IMR-90 (cell line): ENCODE measurements around the gene DOCK10. TPM values are rescaled to one million over a fixed set of nuclear protein-coding genes. Genes with fewer than 3 reads are reported as not detected.
A peak's percentile ranks its signal among the peaks of the same experiment; 100 is the strongest.

Experiments used
- ATAC-seq: fragments of 200-7000 bp; cut with Tn5 transposase; 2 replicates; pipeline ENCODE4 v1.9.1; 2020; ENCODE audit warnings: low read depth, mild to moderate bottlenecking, moderate library complexity
- BruUV-seq: library from RNA; stranded (reverse); fragments of 400-500 nt; replicated peaks from 2 replicates; lab custom pipeline; 2021; lab: Mats Ljungman, UMichigan
- CTCF ChIA-PET: fragments of 300-600 bp; formaldehyde crosslinking; extraction: SDS; loops from one replicate; lab custom pipeline; 2021; ENCODE audit warnings: antibody characterized with exemption; lab: Yijun Ruan, JAX
- POLR2A ChIA-PET: fragments of 300-600 bp; sonication (Branson Sonifier 250); formaldehyde crosslinking; loops from one replicate; lab custom pipeline; 2022; ENCODE audit warnings: antibody characterized with exemption; ENCODE audit not compliant: unreplicated experiment; lab: Charles Lee
- DNase-seq: peaks from one replicate; pipeline ENCODE4 v3.0.0; 2013
- H2AFZ ChIP-seq: replicated peaks from 2 replicates; pipeline ENCODE3; 2013; ENCODE audit warnings: low read length, mild to moderate bottlenecking; ENCODE audit not compliant: poor library complexity
- H2AK5ac ChIP-seq: 2 replicates; pipeline ENCODE4 v1.6.1; 2013; ENCODE audit warnings: low read depth, low read length, inconsistent platforms
- H2AK9ac ChIP-seq: replicated peaks from 2 replicates; pipeline ENCODE3; 2013; ENCODE audit warnings: mild to moderate bottlenecking, low read depth, low read length, moderate library complexity; ENCODE audit not compliant: poor library complexity
- H2BK120ac ChIP-seq: 2 replicates; pipeline ENCODE4 v1.6.1; 2013; ENCODE audit warnings: low read depth, low read length, inconsistent platforms
- H2BK15ac ChIP-seq: 3 replicates; pipeline ENCODE4 v1.6.1; 2013; ENCODE audit warnings: low read depth, low read length, inconsistent platforms
- H2BK20ac ChIP-seq: 2 replicates; pipeline ENCODE4 v1.6.1; 2013; ENCODE audit warnings: low read depth, mild to moderate bottlenecking, inconsistent platforms, low read length, moderate library complexity
- H2BK5ac ChIP-seq: 2 replicates; pipeline ENCODE4 v1.6.1; 2013; ENCODE audit warnings: mild to moderate bottlenecking, low read depth, low read length, inconsistent platforms; ENCODE audit not compliant: poor library complexity, severe bottlenecking
- H3K14ac ChIP-seq: replicated peaks from 2 replicates; pipeline ENCODE4 v1.6.1; 2013; ENCODE audit warnings: low read depth, low read length, inconsistent platforms
- H3K18ac ChIP-seq: 2 replicates; pipeline ENCODE4 v1.6.1; 2013; ENCODE audit warnings: low read depth, low read length, control low read depth
- H3K23ac ChIP-seq: 2 replicates; pipeline ENCODE4 v1.6.1; 2013; ENCODE audit warnings: low read depth, low read length, inconsistent platforms
- H3K27ac ChIP-seq: 2 replicates; pipeline ENCODE4 v1.5.1; 2013; ENCODE audit warnings: mild to moderate bottlenecking, control low read depth, low read length; ENCODE audit not compliant: insufficient read depth
- H3K27me3 ChIP-seq: 2 replicates; pipeline ENCODE4 v1.6.1; 2013; ENCODE audit warnings: low read length; ENCODE audit not compliant: control insufficient read depth, insufficient read depth
- H3K36me3 ChIP-seq: 2 replicates; pipeline ENCODE4 v1.6.1; 2013; ENCODE audit warnings: low read length, mixed read lengths; ENCODE audit not compliant: control insufficient read depth, insufficient read depth
- H3K4ac ChIP-seq: 2 replicates; pipeline ENCODE4 v1.6.1; 2013; ENCODE audit warnings: low read depth, low read length, inconsistent platforms
- H3K4me1 ChIP-seq: 2 replicates; pipeline ENCODE4 v1.6.1; 2013; ENCODE audit warnings: low read length, mixed read lengths; ENCODE audit not compliant: control insufficient read depth, insufficient read depth
- H3K4me2 ChIP-seq: 2 replicates; pipeline ENCODE4 v1.6.1; 2013; ENCODE audit warnings: low read depth, mild to moderate bottlenecking, control low read depth, low read length, moderate library complexity
- H3K4me3 ChIP-seq: 2 replicates; pipeline ENCODE4 v1.5.1; 2013; ENCODE audit warnings: low read depth, mild to moderate bottlenecking, control low read depth, low read length, moderate library complexity; ENCODE audit not compliant: insufficient read depth
- H3K56ac ChIP-seq: 2 replicates; pipeline ENCODE4 v1.6.1; 2013; ENCODE audit warnings: low read length, inconsistent platforms; ENCODE audit not compliant: insufficient read depth; ENCODE audit errors: extremely low read depth
- H3K79me1 ChIP-seq, 2 experiments: 2 replicates each; pipeline ENCODE4 v1.6.1; 2013; ENCODE audit warnings: low read length in 2 of 2, inconsistent platforms in 1 of 2, low read depth in 1 of 2
- H3K9ac ChIP-seq: 2 replicates; pipeline ENCODE4 v1.6.1; 2013; ENCODE audit warnings: low read depth, low read length, control low read depth
- H3K9me1 ChIP-seq: 2 replicates; pipeline ENCODE4 v1.6.1; 2013; ENCODE audit warnings: low read length, inconsistent platforms; ENCODE audit not compliant: insufficient read depth
- H3K9me3 ChIP-seq: 2 replicates; pipeline ENCODE4 v1.6.1; 2013; ENCODE audit warnings: low read length; ENCODE audit not compliant: control insufficient read depth, insufficient read depth
- H4K20me1 ChIP-seq: 2 replicates; pipeline ENCODE4 v1.6.1; 2013; ENCODE audit warnings: low read length, inconsistent platforms; ENCODE audit not compliant: insufficient read depth
- H4K5ac ChIP-seq: 2 replicates; pipeline ENCODE4 v1.6.1; 2013; ENCODE audit warnings: mild to moderate bottlenecking, low read depth, low read length, control low read depth
- H4K8ac ChIP-seq, 2 experiments: 2 replicates each; pipeline ENCODE4 v1.6.1; 2013; ENCODE audit warnings: low read depth in 2 of 2, low read length in 2 of 2, control low read depth in 1 of 2, inconsistent platforms in 1 of 2
- H4K91ac ChIP-seq: 2 replicates; pipeline ENCODE4 v1.6.1; 2013; ENCODE audit warnings: low read depth, low read length, inconsistent platforms; ENCODE audit not compliant: insufficient read depth
- CEBPB ChIP-seq: IDR thresholded peaks from 2 replicates; pipeline ENCODE4 v1.6.1; 2012; ENCODE audit warnings: low read depth, low read length, improper control_type of control experiment
- CHD1 ChIP-seq: IDR thresholded peaks from 2 replicates; pipeline ENCODE4 v1.6.1; 2012; ENCODE audit warnings: low read depth, low read length, improper control_type of control experiment
- CTCF ChIP-seq: conservative IDR thresholded peaks from 2 replicates; pipeline ENCODE4 v1.5.1; 2012; ENCODE audit warnings: mild to moderate bottlenecking, low read depth, low read length, improper control_type of control experiment
- MAFK ChIP-seq: IDR thresholded peaks from 2 replicates; pipeline ENCODE4 v1.6.1; 2012; ENCODE audit warnings: low read depth, low read length, improper control_type of control experiment
- MXI1 ChIP-seq: IDR thresholded peaks from 2 replicates; pipeline ENCODE4 v1.6.1; 2012; ENCODE audit warnings: low read depth, mild to moderate bottlenecking, low read length, moderate library complexity, borderline replicate concordance
- RAD21 ChIP-seq: IDR thresholded peaks from 2 replicates; pipeline ENCODE4 v1.6.1; 2012; ENCODE audit warnings: low read length, improper control_type of control experiment
- SMC3 ChIP-seq: fragments of 150-350 bp; IDR thresholded peaks from 2 replicates; pipeline ENCODE4 v1.6.1; 2016; ENCODE audit warnings: low read depth, mild to moderate bottlenecking, antibody characterized with exemption, low read length, moderate library complexity
- USF2 ChIP-seq: fragments of 150-350 bp; IDR thresholded peaks from 2 replicates; pipeline ENCODE4 v1.6.1; 2017; ENCODE audit warnings: mild to moderate bottlenecking, antibody characterized with exemption, low read length, low read depth
- WGBS, 2 experiments: methylation state at CpG; one replicate each; pipeline versions ENCODE4 v1.1.5 to v1.1.7; 2013; ENCODE audit warnings: missing lambda C conversion rate in 2 of 2; ENCODE audit not compliant: insufficient read length in 1 of 2; ENCODE audit errors: extremely low coverage in 2 of 2; 5-methylcytosine and 5-hydroxymethylcytosine counted together
- dilution Hi-C: fragments of 300-500 bp; cut with HindIII; formaldehyde crosslinking; loops from one replicate; pipeline ENCODE4 v1.14.3; 2018; ENCODE audit warnings: low sequenced_read_pairs; ENCODE audit not compliant: unreplicated experiment
- in situ Hi-C: fragments of 300-500 bp; cut with MboI; formaldehyde crosslinking; loops from 3 replicates; pipeline ENCODE4 v1.14.3; 2019; ENCODE audit warnings: low sequenced_read_pairs, inconsistent platforms, mixed read lengths
- intact Hi-C: fragments of 100-400 bp; cut with micrococcal nuclease; formaldehyde crosslinking; loops from 2 replicates; pipeline ENCODE4 v1.10.0; 2022
- polyA plus RNA-seq, 3 experiments: library from polyadenylated mRNA; depleted of rRNA; stranded (reverse); fragments of >200 nt; gene quantifications; 2 replicates each; pipeline ENCODE4 v1.2.3, GENCODE V29; 2012; ENCODE audit warnings: low replicate concordance in 1 of 3
- total RNA-seq: library from RNA; depleted of rRNA; stranded (reverse); fragments of >200 nt; gene quantifications from 2 replicates; pipeline ENCODE4 v1.2.3, GENCODE V29; 2012

The DOCK10 gene
- total and polyA plus RNA-seq, 2 of the 4 experiments (the other 2 are of a cell fraction): 58.6 to 75.3 TPM

- Histone ChIP-seq H3K9me1 (no peaks in the 10 kb centered on the region), H2BK5ac (no peak overlapping the region), H2BK20ac (no peak overlapping the region), H3K56ac (no peak overlapping the region), H4K8ac (no peak overlapping the region), H3K18ac (no peak overlapping the region; the same call in 1 of the 2 replicates), H3K79me1 (peaks cover 0 to 4% of the 10 kb centered on the region in 2 experiments; a peak in 2 of 4 replicates), H2BK120ac (no peak overlapping the region), H2AFZ (no peak overlapping the region), H3K4me2 (no peak overlapping the region), H2BK15ac (no peak overlapping the region), H3K23ac (no peak overlapping the region), H3K4me1 (no peaks in the 10 kb centered on the region; the same call in 1 of the 2 replicates), H4K91ac (no peak overlapping the region), H3K27ac (no peak overlapping the region), H3K4ac (no peak overlapping the region), H3K36me3 (peaks cover 3% of the 10 kb centered on the region), H4K20me1 (no peaks in the 10 kb centered on the region), H3K9ac (no peak overlapping the region), H2AK5ac (peak overlapping the region; percentile 4; the same call in 1 of the 2 replicates), H3K27me3 (no peaks in the 10 kb centered on the region), H3K14ac (no peak overlapping the region), H4K5ac (no peak overlapping the region), H2AK9ac (no peak overlapping the region), H3K9me3 (no peaks in the 10 kb centered on the region), H3K4me3 (no peak overlapping the region)
- intact Hi-C loops: no loop called here
- no TSS peak for BruUV-seq
- ChIA-PET POLR2A (interaction anchor here (0.5 kb wide), 1 partner anchor 11 kb away, joined by 3 read pairs; no protein-coding TSS in a partner anchor), CTCF (no interaction called here)
- ATAC-seq: no peak
- DNase-seq: no peak
- dilution Hi-C loops: no loop called here
- no CpG with 5 or more reads among the region's 2 CpGs for WGBS, 2 experiments
- in situ Hi-C loops: no loop called here
- no peak for TF ChIP-seq CTCF
- TF ChIP-seq MAFK: no peak
- no peak for TF ChIP-seq CEBPB
- TF ChIP-seq RAD21: no peak
- no peak for TF ChIP-seq SMC3
- TF ChIP-seq CHD1: no peak
- no peak for TF ChIP-seq USF2
- TF ChIP-seq MXI1: no peak
Measured at GRCh38 chr2:224875841-224876240, 166.4 kb downstream of the DOCK10 start.
